GM21786 (cell line): ENCODE measurements around the gene SHISA5.
"Not testable (repeated sequence)": the region's sequence is repeated elsewhere in the genome, so short reads cannot be mapped to it uniquely, and the experiment has no call there.

ENCODE experiments used
- ATAC-seq: cut with Tn5 transposase; IDR thresholded peaks from one replicate; pipeline ENCODE4 v1.9.1; 2021; ENCODE audit not compliant: unreplicated experiment

Gene SHISA5

GRCh38 chr3:48504051-48504946 lies at the start of gene SHISA5:
TSS of gene SHISA5 (minus strand) at chr3:48504174. CDS start at chr3:48504094, 80 bp downstream.
- ATAC-seq: no peak

- no peak for ATAC-seq
These were observed 49.4 kb upstream of the SHISA5 start for GRCh38 chr3:48553361-48553760.

DNA sequence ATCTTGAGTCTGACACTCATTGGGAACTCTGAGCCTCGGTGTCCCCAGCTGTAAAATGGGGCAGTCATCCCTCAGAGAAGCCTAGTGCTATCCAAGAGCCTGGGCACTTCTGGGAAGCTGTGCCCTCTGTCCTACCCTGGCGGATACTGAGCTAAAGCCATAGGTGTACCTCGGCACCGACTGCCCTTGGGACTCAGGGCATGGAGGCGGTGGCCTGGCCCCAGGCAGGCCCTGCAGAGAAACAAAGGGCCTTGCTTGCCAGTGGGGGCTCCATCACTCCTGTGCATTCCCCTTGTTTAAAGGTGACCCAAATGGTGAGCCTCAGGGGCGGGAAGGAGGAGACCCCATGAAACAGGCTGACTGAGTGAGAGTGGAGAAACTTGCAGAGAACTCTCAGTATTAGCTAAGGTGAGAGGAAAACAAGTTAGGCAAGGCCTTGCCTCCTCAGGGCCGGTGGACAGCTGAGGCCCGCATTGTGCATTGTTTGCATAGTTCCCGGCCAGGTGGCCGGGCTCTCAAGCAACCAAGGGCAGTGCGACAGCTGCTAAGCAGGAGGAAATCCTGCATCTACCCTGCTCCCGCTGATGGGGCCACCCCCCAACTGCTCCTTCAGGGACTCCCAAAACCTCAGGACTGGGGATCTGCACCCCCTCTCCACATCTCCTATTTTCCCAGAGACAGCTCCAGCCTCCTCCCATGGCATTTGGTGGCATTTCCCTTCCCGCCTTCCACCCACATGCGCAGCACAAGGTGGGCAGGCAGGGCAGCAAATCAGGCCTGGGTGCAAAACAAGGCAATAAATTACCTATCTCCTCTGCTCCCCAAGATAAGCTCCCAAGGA lies 48.4 kb upstream of the SHISA5 start:
- ATAC-seq: no peak

GRCh38 chr3:48551651-48552050 lies 47.7 kb upstream of the SHISA5 start:
- ATAC-seq: not testable (repeated sequence)

DNA sequence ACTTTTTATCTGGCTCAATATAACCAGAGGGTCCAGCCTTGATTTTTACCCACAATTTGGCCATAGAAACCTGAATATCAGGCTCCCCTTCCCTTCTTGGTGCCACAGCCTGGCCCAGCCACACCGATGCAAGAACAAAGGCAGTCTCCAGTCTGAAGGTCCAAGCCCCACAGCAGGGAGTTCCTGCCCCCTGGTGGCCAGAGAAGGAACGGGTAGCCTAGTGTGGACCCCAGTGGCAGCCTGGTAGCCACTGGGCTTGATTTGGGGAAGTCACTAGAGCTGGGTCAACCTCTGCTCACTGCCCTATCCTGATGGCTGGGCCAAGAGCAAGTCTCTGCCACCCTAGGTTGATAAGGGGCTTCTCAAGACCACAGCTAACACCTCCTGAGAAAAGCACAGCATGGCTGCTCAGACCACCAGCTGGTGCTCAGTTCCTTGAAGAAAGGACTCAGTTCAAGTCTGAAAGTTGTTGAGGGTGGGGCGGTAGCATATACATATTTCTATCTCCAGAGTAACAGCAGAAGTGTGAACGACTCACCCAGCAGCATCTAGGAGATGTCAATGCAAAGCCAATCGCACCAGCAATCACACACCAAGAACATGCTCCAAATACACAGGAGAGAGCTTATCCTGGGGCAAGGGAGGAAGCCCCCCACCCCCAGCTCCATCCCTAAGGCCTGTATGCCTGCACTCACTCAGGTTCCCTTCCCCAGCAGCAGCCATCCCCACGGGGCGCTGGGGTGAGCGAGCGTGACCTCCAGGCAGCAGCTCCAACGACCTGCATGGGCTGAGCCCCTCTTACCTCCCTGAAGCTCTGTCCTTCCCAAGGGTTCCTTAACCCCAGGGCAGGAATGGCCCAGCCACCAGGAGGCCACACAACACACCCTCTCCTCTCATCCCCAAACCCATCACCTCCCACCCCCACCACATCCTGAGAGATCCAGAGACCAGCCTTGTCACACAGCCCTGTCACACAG lies 45.0 kb upstream of the SHISA5 start:
- no peak for ATAC-seq

- ATAC-seq: no peak
These were observed 44.2 kb upstream of the SHISA5 start for GRCh38 chr3:48548126-48548525.

- ATAC-seq: no peak
These were observed 42.3 kb upstream of the SHISA5 start for GRCh38 chr3:48546203-48546829.

- ATAC-seq: no peak
These were observed 40.2 kb upstream of the SHISA5 start for GRCh38 chr3:48544141-48544540.

DNA sequence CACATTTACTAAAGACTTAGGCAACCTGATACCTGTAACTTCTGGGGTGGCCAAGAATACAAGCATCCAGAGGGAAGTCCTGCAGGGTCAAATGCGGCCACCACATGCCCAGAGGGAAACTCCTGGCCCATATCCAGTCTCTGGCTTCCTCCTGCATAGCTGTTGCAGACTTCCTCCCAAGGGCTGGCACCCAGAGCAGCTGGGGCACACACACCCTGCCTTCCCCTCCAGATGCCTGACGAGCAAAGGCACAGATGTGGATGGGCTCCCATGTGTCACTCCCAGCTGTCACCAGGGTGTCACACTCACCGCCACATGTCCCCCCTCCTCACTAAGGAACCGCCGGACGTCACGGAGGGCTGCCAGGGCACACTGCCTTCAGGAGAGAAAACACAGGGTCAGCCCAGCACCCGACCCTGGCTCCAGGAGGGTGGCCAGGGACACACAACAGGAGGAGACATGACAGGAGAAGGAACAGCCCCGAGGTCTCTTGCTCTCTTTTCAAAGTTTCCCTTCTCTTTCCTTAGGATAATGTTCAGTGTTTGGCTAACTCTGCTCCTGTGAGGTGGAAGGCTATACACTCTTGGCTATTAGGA lies 39.4 kb upstream of the SHISA5 start:
- ATAC-seq: no peak

DNA sequence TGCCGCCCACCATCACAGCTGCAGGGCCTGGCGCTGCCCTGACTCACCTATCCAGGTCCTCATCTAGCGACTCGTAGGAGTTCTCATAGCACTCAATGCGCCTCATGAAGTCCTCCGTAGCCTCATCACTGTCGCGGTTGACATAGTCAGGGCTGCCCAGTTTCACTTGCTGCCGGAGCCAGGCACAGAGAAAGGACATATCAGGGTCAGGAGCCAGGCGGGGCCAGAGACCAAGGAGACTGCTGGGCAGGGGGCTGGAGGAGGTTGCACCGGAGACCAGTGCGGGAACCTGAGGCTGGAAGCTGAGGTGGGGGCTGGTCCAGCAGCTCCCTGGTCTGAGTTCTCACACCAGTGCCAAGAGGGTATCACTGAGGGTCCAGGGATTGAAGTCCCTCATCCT lies 34.5 kb upstream of the SHISA5 start:
- ATAC-seq: no peak

DNA sequence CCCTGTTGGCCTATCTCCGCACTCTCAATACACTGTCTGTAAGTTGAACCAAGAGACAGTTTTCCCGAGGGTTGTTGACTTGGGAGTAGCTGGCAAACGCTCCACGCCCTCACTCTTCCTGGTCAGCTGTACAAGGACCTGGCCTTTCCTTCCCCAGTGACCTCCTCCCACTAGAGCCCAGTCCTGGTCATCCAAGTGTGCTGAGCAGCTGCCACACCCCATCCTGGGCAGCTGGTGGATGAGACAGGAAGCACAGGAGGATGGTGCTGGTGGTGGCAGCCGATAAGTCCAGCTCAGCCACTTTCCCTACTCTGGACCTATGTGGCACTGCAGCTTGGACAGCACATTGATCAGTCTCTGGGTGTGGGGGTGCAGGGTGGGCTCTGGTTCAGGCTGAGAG lies 32.8 kb upstream of the SHISA5 start:
- no peak for ATAC-seq

DNA sequence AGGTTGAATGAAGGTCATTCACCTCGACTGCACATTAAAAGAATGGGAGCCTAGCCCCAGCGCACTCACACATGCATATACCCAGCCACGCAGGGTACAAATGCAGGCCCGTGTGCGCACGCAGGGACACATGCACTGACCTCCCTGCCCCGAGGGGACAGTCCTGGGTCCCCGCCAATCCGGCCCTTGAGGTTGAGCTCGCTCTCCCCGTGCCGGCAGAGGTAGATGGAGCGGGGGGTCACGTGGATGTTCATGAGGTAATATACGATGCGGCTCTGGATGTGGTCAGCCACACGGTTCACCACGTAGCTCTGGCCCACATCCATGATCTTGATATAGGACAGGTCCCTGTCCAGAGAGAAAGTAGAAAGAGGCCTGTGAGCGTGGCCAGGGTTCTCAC lies 32.1 kb upstream of the SHISA5 start:
- no peak for ATAC-seq

GRCh38 chr3:48535578-48535977 lies 31.6 kb upstream of the SHISA5 start:
- no peak for ATAC-seq

DNA sequence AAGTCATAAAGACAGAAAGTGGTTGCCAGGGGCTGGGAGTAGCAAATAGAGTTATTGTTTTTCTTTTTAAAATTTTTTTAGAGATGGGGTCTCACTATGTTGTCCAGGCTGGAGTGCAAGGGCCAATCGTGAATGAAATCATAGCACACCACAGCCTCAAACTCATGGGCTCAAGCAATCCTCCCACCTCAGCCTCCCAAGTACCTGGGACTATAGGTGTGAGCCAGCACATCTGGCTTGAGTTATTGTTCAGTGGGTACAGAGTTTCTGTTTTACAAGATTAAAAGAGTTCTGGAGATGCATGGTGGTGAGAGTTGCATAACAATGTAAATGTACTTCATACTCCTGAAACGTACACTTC lies 29.0 kb upstream of the SHISA5 start:
- no peak for ATAC-seq

DNA sequence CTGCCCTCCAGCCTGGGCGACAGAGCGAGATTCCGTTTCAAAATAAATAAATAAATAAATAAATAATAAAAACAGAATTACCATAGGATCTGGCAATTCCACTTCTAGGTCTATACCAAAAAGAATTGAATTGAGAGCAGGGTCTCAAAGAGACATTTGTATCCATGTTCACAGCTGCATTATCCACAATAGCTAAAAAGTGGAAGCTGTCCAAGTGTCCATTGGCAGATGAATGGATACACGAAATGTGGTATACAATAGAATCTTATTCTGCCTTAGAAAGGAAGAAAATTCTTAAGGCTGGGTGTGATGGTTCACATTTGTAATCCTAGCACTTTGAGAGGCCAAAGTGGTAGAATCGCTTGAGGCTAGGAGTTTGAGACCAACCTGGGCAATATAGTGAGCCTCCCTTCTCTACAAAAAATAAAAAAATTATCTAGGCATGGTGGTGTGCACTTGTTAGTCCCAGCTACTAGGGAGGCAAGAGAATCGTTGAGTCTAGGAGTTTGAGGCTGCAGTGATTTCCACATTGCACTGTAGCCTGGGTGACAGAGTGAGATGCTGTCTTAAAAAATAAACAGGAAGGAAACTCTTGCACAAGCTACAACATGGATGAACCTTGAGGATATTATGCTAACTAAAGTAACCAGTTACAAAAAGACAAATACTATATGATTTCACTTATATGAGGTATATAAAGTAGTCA lies 28.4 kb upstream of the SHISA5 start:
- ATAC-seq: no peak

DNA sequence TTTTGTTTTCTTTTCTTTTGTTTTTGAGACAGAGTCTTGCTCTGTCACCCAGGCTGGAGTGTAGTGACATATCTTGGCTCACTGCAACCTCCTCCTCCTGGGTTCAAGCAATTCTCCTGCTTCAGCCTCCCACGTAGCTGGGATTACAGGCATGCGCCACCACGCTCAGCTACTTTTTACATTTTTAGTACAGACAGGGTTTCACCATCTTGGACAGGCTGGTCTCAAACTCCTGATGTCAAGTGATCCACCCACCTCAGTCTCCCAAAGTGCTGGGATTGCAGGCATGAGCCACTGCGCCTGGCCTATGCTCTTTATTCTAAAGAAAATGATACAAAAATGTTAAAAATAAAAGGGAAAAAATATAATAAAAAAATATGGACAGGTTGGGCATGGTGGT lies 26.7 kb upstream of the SHISA5 start:
- ATAC-seq: not testable (repeated sequence)

DNA sequence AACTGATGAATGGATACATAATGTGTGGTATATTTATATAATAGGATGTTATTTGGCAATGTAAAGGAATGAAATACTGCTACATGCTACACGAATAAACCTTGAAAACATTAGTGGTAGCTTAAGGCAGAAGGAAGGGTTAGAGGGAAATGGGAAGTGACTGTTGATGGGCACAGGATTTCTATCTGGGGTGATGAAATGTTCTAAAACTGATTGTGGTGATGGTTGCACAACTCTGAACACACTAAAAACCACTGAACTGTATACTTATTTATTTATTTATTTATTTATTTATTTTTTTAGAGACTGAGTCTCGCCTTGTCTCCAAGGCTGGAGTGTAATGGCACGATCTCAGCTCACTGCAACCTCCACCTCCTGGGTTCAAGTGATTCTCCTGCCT lies 24.8 kb upstream of the SHISA5 start:
- no peak for ATAC-seq

GRCh38 chr3:48528048-48528447 lies 24.1 kb upstream of the SHISA5 start:
- ATAC-seq: no peak

DNA sequence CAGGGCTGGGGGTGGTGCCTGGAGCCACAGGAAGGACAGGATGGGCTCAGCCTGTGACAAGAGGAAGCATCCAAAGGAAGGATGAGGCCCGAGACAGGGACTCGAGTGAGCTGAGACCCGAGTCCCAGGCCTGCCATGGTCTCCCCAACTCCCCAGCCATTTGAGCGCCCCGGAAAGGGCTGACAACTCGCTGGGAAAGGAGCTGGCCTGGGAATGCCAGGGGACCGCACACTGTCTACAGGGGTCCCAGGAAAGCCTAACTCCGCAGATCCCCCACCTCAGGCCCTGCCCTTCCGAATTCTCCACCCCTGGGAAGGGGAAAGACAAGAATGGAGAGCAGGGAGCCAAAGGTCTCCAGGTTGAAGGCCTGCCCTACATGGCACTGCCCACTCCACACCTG lies 21.0 kb upstream of the SHISA5 start:
- no peak for ATAC-seq
